ENCODE data around the gene IGBP1. TPM values are rescaled to one million over a fixed set of nuclear protein-coding genes. Genes with fewer than 3 reads are reported as not detected.
"Not testable (repeated sequence)": the region's sequence is repeated elsewhere in the genome, so short reads cannot be mapped to it uniquely, and the experiment has no call there.

Gene IGBP1
- total RNA-seq, 2 experiments from 2014 or later = 44.5 to 45.3 TPM

GRCh38 chrX:70209570-70209969 lies 76.3 kb downstream of the IGBP1 start:
- POLR2A ChIA-PET; H3K4me1 Mint-ChIP-seq (ENCODE audit: low read depth); H3K4me3 Mint-ChIP-seq; CTCF ChIA-PET; ATAC-seq; H3K27ac Mint-ChIP-seq; H3K36me3 Mint-ChIP-seq (ENCODE audit: low read depth); DNase-seq; H3K27me3 Mint-ChIP-seq (ENCODE audit: low read depth); H3K9me3 Mint-ChIP-seq (ENCODE audit: insufficient read depth): not testable (repeated sequence)

Other genes starting within 250 kb of the IGBP1 start
- not detected for gene AWAT2, start 83.5 kb upstream of the IGBP1 start, total RNA-seq
- not detected for gene OTUD6A, start 71.0 kb upstream of the IGBP1 start, total RNA-seq
- gene DGAT2L6, start 44.0 kb downstream of the IGBP1 start, total RNA-seq = not detected
- not detected for gene AWAT1, start 101.2 kb downstream of the IGBP1 start, total RNA-seq
- gene P2RY4, start 126.8 kb downstream of the IGBP1 start, total RNA-seq = under 1 TPM; 0.21 to 0.45 TPM
- gene ARR3, start 134.9 kb downstream of the IGBP1 start, total RNA-seq = not detected
- not detected for gene RAB41, start 148.7 kb downstream of the IGBP1 start, total RNA-seq
- gene PDZD11, start 156.5 kb downstream of the IGBP1 start, total RNA-seq = 10 to 100 TPM; 38.7 to 39.7 TPM
- gene KIF4A, start 156.7 kb downstream of the IGBP1 start, total RNA-seq = 10 to 100 TPM; 41.3 to 44.3 TPM

Measured in activated CD8-positive, alpha-beta T cell treated with anti-CD3 and anti-CD28 coated beads, Interleukin-2, amount 10 ng/mL, durations not matched to agents 7 days and 5 days (primary cell).